Esophagus muscularis mucosa (tissue), 4 donors: ENCODE data around the gene SNX9. TPM values are rescaled to one million over a fixed set of nuclear protein-coding genes. Genes with fewer than 3 reads are reported as not detected.

ENCODE experiments used
- DNase-seq: peaks from one replicate; pipeline ENCODE4 v3.0.0-alpha.2; 2017; ENCODE audit errors: extremely low spot score
- H3K27ac ChIP-seq, 4 donors: fragments of 200-600 bp; sonication (generic); replicated peaks in 1 of 4; 1 replicate in 3 of 4; 2 replicates in 1 of 4; pipeline ENCODE4 v1.5.1; 2016 to 2019; ENCODE audit warnings: mild to moderate bottlenecking in 1 of 4
- H3K27me3 ChIP-seq, 4 donors: fragments of 200-600 bp; sonication (generic); one replicate each; pipeline versions ENCODE4 v1.5.1 to v1.6.0; 2016 to 2019
- H3K36me3 ChIP-seq, 4 donors: fragments of 200-600 bp; sonication (generic); one replicate each; pipeline ENCODE4 v1.5.1; 2016 to 2019
- H3K4me1 ChIP-seq, 4 donors: fragments of 200-600 bp; sonication (generic); one replicate each; pipeline ENCODE4 v1.5.1; 2016 to 2019
- H3K4me3 ChIP-seq, 4 donors: fragments of 200-600 bp; sonication (generic); 1 replicate in 2 of 4; 2 replicates in 2 of 4; pipeline ENCODE4 v1.5.1; 2016 to 2019; ENCODE audit warnings: mild to moderate bottlenecking in 4 of 4, moderate library complexity in 1 of 4
- H3K9me3 ChIP-seq, 4 donors: fragments of 200-600 bp; sonication (generic); 1 replicate in 3 of 4; 2 replicates in 1 of 4; pipeline ENCODE4 v1.5.1; 2016 to 2019
- EP300 ChIP-seq: sonication (generic); formaldehyde crosslinking; IDR thresholded peaks from one replicate; pipeline ENCODE4 v1.6.1; 2017; ENCODE audit warnings: antibody characterized with exemption
- POLR2A ChIP-seq: fragments of 450-650 bp; IDR thresholded peaks from one replicate; pipeline ENCODE4 v1.6.1; 2017; ENCODE audit warnings: antibody characterized with exemption, moderate library complexity, mild to moderate bottlenecking, low read depth
- POLR2AphosphoS5 ChIP-seq, 2 donors: sonication (generic); formaldehyde crosslinking; IDR thresholded peaks; one replicate each; pipeline ENCODE4 v1.6.1; 2017; ENCODE audit warnings: antibody characterized with exemption in 2 of 2
- WGBS: methylation state at CpG from one replicate; pipeline ENCODE4 v1.1.5; 2018; 5-methylcytosine and 5-hydroxymethylcytosine counted together
- intact Hi-C: fragments of 100-400 bp; cut with DNase I; formaldehyde crosslinking; loops from one replicate; pipeline ENCODE4 v1.15.1; 2023
- total RNA-seq, 4 donors: library from RNA; depleted of rRNA; stranded (reverse); fragments of >200 nt; gene quantifications; one replicate each; pipeline versions ENCODE4 v1.1.0 to v1.2.1, GENCODE V29; 2016
- TF ChIP-seq, protein P1 (sequence below), 3 experiments: fragments of 200-600 bp in 2 of 3; fragments of 450-650 bp in 1 of 3; sonication (generic) in 2 of 3; IDR thresholded peaks; one replicate each; pipeline ENCODE4 v1.5.1; 2017 to 2019; ENCODE audit warnings: antibody characterized with exemption in 3 of 3, mild to moderate bottlenecking in 2 of 3, moderate library complexity in 1 of 3

The SNX9 gene
- total RNA-seq, 4 donors from 2014 or later = 78.1 to 94.7 (median 85.1) TPM

GRCh38 chr6:157977176-157977804, 154.2 kb downstream of the SNX9 start:
- intact Hi-C loops = no loop called here
- Histone ChIP-seq H3K4me3 (no peak overlapping the region), H3K27ac (no peak overlapping the region), H3K4me1 (peaks cover 7 to 15% (median 9%) of the 10 kb centered on the region in 4 donors), H3K9me3 (no peaks in the 10 kb centered on the region), H3K36me3 (no peaks in the 10 kb centered on the region), H3K27me3 (peaks cover 0 to 5% (median 0%) of the 10 kb centered on the region in 4 donors)
- TF ChIP-seq POLR2AphosphoS5 (IDR thresholded peaks at IDR 0.05) (no peak), EP300 (no peak), POLR2A (no peak)
- TF ChIP-seq, protein P1, sequence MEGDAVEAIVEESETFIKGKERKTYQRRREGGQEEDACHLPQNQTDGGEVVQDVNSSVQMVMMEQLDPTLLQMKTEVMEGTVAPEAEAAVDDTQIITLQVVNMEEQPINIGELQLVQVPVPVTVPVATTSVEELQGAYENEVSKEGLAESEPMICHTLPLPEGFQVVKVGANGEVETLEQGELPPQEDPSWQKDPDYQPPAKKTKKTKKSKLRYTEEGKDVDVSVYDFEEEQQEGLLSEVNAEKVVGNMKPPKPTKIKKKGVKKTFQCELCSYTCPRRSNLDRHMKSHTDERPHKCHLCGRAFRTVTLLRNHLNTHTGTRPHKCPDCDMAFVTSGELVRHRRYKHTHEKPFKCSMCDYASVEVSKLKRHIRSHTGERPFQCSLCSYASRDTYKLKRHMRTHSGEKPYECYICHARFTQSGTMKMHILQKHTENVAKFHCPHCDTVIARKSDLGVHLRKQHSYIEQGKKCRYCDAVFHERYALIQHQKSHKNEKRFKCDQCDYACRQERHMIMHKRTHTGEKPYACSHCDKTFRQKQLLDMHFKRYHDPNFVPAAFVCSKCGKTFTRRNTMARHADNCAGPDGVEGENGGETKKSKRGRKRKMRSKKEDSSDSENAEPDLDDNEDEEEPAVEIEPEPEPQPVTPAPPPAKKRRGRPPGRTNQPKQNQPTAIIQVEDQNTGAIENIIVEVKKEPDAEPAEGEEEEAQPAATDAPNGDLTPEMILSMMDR (IDR thresholded peaks at IDR 0.05) = no peak
- no peak for DNase-seq
- WGBS = 90% methylated on average over 10 of the region's 10 CpGs

DNA sequence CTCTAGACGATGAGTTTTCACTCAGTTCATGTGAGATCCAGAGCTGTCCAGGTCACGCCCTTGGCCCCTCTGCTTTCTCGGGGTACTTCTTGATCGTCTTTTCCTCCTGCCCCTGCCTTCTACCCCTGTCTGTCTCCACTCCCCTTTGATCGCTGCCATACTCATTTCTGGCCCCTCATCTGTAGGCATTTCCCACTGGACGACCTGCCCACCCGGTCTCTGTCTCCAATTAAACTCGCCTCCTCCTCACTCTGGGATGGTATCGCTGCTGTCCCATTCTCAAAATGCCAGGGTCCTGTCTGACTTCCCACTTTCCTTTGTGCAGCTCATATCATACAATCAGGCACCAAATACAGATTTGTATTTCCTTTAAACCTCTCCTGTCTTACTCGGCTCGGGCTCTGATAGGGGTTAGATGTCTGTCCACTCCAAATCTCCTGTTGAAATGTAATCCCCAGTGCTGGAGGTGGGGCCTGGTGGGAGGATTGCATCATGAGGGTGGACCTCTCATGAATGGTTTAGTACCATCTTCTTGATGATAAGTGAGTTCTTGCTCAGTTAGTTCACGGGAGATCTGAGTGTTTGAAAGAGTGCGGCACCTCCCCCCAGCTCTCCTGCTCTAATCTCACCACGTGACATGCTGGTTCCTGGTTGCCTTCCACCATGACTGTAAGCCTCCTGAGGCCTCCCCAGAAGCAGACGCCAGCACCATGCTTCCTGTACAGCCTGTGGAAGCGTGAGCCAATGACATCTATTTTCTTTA, 155.2 kb downstream of the SNX9 start:
- no peak for DNase-seq
- Histone ChIP-seq H3K27me3 (peaks cover 0 to 5% (median 0%) of the 10 kb centered on the region in 4 donors), H3K27ac (no peak overlapping the region), H3K36me3 (no peaks in the 10 kb centered on the region), H3K4me3 (no peak overlapping the region), H3K4me1 (peaks cover 11 to 24% (median 19%) of the 10 kb centered on the region in 4 donors), H3K9me3 (no peaks in the 10 kb centered on the region)
- TF ChIP-seq POLR2AphosphoS5 (IDR thresholded peaks at IDR 0.05) (no peak), EP300 (no peak), POLR2A (no peak)
- TF ChIP-seq, protein P1 (IDR thresholded peaks at IDR 0.05) = no peak
- intact Hi-C loops = no loop called here
- WGBS = 91% methylated on average over 16 of the region's 16 CpGs

DNA sequence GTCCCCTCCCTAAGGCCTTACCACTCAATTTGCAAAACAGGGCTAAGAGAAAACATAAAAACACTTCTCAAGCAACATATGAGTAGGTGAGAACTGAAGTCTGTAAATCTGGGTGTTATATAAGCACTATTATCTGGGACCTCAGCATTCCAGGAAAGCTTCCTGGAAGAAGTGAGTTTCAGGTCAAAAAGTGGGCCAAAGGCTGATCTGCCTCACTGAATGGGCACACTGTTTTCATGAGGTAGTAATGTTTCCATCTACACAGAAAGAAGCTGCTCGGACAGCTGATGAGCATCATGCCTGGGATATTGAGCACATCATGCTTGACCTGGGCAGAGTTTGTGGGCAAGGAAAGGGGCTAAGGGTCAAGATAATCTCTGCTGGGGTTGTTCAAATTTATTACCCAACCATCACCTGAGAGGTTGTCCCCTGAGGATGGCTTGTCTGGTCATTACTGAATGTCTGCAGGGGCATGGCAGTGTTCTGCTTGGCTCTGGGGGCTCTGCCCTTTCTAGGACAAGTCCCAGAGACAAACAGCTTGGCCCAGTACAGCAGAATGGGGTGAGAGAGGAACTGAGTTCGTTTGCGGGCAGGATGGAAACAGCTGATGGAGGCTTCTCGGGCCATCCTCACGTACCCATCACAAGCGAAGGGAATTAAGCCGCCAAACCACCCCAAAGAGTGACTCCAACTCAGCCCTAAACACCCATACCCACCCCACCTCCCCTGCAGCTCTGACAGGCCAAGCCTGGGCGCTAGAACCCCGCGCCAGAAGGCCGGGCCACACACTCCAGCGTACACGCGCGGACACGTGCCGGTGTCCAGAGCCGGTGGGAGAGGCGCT, 157.5 kb downstream of the SNX9 start:
- Histone ChIP-seq H3K9me3 (no peaks in the 10 kb centered on the region), H3K27me3 (peaks cover 0 to 5% (median 0%) of the 10 kb centered on the region in 4 donors), H3K4me1 (peaks cover 11 to 47% (median 41%) of the 10 kb centered on the region in 4 donors), H3K36me3 (no peaks in the 10 kb centered on the region), H3K4me3 (peak overlapping the region; percentile 90 to 99 (median 94)), H3K27ac (peak overlapping the region; percentile 89 to 93 (median 90))
- TF ChIP-seq POLR2AphosphoS5 (IDR thresholded peaks at IDR 0.05) = no peak
- intact Hi-C loops = loop anchor here (2.0 kb wide), 2 partner anchors 80 to 92 kb away; no protein-coding TSS in a partner anchor
- DNase-seq = no peak
- WGBS = 56% methylated on average over 18 of the region's 19 CpGs

- no peaks in the 10 kb centered on the region for H3K9me3 ChIP-seq
- TF ChIP-seq POLR2A (no peak), POLR2AphosphoS5 (IDR thresholded peaks at IDR 0.05) (peak in 1 of 2 donors; percentile 31), EP300 (no peak)
- TF ChIP-seq, protein P1 (IDR thresholded peaks at IDR 0.05) = no peak
- DNase-seq = no peak
- peaks cover 11 to 52% (median 47%) of the 10 kb centered on the region in 4 donors for H3K4me1 ChIP-seq
- intact Hi-C loops = loop anchor here (2.0 kb wide), 2 partner anchors 80 to 92 kb away; no protein-coding TSS in a partner anchor
- H3K27me3 ChIP-seq = peaks cover 0 to 5% (median 0%) of the 10 kb centered on the region in 4 donors
- H3K27ac ChIP-seq = peak overlapping the region; percentile 89 to 93 (median 90)
- H3K36me3 ChIP-seq = no peaks in the 10 kb centered on the region
- 18% methylated on average over 12 of the region's 24 CpGs for WGBS
- peak overlapping the region; percentile 90 to 99 (median 94) for H3K4me3 ChIP-seq
Measured at GRCh38 chr6:157981132-157981394, 158.0 kb downstream of the SNX9 start.
